CD4-positive, alpha-beta T cell treated with Interleukin-12 subunit alpha and Interleukin-12 subunit beta, for 1 hour (primary cell): ENCODE data around the gene PPP1R15A.
"Not testable (repeated sequence)": the region's sequence is repeated elsewhere in the genome, so short reads cannot be mapped to it uniquely, and the experiment has no call there.

Source experiments
- DNase-seq: peaks from one replicate; pipeline ENCODE4 v3.0.0-alpha.2; 2020

PPP1R15A gene

DNA sequence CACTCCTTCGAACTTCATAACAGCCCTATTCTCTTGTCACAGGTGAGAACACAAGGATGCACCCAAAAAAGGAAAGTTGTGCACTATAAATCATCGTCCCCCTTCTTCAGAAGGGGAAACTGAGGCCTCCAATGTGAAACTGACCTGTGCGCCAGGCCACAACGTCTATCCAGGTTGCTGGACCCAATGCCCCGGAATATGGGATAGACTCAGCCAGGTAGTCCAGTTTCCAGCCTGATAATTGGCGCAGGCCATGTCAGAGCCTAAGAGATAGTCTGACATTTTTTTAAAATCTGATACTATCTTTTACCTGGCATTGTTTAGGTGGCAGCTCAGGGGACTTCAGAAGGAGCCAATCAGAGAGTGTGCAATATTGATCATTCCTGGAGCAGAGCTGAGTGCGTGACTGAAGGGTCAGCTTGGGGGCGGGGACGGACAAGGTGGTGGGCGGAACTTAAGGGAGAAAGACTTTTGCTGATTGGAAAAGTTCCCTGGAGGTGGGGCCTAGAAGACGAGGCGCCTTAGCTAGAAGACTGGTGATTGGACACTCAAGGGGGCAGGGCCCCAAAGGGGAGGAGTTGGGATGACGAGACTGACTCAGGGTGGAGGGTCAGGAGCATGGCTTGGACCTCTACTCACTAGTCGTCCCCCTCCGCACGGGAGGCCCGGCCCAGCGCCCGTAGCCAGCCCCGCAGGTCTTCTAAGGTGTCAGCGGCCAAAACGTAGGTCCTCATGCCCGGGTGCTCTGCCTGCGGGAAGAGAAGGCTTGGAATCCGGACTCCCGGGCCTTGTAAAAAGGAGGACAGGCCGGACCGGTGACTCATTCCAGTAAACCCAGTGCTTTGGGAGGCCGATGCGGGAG is 12.3 kb upstream of the PPP1R15A start:
- DNase-seq = peak; percentile 30

DNA sequence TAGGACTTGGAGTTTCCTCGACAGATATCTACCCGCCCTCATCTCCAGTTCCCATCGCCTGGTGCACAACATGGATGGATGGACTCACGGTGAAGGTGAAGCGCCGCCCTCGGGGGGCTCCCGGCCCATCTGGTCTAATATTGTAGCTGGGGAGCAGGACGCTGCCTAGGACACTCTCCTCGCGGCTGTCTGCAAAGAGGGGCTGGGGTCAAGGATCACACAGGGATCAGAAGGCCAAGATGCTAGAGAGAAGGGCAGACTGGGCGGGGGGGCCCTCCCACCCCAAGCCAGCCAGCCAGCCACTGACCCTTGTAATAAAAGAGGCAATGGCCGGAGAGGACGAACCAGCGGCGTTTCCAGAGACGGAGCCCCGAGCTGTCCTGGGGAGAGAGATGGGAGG is 10.9 kb upstream of the PPP1R15A start:
- no peak for DNase-seq

DNA sequence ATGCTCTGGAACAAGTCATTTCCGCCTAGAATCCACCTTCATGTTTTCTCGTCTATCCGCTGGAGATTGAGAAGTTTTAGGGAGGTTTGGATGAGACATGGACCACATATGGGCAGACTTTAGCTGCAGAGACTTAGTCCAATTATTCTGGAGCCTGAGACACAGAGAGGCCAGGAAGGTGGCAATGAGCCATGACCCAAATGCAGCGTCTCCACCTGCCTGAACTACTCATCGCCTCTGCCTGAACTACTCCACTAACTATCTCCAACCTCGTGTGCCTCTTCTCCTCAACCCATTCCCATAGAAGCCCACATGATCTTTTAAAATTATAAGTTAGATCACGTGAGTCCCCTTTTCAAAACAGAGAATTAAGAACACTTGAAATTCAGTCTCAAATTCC is 9.4 kb upstream of the PPP1R15A start:
- no peak for DNase-seq

DNA sequence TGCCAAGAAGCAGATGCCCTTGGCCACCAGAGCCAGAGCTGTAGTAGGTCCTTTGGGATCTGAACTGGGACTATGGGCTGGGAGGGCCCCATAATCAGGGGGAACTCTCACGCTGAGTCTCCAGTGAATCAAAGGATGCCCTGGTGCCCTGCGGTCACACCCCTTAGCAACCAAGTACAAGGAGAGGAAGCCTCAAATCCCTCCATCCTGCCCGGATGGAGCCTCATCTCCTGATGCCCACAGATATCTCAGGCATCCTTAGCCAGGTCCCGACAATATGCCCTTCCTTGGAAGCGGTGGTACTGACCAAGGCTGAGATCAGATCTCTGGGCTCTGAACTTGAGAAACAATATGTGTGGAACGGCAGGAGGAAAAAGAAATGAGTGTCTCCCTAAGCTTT is 5.5 kb upstream of the PPP1R15A start:
- no peak for DNase-seq

DNA sequence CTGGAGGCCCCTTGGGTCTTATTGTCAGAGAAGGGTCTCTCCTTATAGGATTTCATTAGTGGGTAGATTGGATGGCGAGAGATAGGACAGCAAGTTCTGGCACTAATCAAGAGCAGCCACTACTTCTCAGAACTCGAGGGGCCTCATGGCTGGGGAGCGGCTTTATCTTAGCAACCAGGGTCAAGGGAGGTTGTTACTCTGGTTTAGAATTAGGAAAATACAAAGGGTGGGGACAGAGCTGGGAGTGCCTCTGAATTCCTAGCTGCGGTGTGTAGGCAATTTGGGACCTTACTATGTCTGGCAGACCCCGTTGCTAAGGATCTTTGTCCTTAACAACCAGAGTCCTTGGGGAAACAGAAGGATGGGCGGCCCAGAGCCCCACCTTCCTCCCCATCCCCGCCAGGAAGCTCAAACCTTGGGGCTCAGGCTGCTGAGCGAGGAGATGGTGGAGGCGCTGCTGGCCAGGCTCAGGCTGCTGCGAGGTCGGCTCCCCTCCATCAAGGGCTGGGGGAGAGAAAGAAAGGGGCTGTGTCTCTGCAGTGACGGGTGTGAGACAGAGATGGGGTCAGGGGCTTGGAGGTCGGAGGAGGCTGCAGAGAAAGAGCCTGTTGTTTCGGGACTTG is 5.0 kb upstream of the PPP1R15A start:
- DNase-seq = no peak

DNA sequence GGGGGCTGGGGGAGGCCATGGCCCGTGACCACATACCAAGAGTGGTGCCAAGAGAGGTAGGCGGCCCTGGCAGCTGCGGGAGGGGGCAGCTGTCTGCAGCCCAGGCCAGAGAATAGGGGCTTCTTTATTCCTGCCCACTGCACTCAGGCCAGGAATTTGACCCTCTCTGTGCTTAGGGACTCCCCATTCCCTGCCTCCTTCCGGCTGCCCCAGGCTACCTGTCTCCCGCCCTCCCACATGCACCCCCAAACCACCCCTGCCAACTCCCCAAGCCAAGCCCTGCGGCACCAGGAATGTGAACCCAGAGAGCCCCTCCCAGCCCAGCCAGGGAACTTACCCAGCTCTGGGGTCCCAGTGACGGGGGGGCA is 4.5 kb upstream of the PPP1R15A start:
- no peak for DNase-seq

DNA sequence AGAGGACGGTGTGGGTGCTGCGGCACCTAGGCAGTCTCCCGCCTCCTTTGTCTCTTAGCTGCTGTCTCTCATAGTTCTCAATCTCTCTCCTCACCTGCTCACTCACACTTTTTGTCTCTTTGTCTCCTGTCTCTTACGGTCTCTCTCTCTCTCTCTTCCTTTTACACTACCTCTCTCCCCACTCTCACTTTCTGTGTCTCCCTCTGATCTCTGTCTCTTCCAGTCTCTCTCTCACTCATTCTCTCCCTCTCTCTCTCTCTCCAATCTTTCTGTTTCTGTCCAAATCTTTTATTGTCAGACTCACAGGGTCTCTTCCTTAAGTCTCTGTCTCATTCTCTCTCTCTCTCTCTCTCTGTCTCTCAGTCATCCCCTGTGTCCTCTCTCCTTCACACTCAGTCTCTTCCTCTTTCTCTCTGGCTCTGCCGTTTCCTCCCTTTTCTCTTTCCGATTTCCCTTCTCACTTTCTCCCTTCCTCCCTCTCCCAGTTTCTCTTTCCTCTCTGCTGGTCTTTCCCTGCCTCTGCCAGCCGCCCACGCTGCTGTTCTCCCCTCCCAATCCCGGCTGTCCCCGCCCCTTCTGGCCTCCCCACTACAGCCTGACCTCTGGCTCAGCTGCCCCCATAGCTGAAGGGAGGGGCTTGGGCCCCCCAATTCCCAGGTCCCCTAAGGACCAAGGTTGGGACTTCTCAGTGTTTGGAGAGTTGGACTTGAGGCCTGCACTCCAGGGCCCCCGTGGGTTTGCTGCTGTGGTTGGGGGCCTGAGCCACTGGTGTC is 3.9 kb upstream of the PPP1R15A start, which contains the start of gene PLEKHA4:
Gene PLEKHA4, minus strand, starts transcription at position 504 of the 773 bp plus-strand sequence. CDS start 997 bp downstream, outside the sequence.
- no peak for DNase-seq

DNA sequence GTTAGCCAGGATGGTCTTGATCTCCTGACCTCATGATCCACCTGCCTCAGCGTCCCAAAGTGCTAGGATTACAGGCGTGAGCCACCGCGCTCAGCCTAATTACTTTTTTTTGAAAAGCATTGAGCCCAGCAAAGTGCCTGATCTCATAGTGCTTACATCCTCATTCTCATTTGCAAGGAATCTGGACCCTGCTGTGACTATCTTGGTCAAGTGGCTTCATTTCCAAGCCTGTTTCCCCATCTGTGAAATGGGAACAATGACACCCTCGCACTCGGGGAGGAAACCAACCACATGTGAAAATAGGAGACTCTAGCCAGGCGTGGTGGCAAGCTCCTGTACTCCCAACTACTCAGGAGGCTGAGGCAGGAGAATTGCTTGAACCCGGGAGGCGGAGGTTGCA is 2.2 kb upstream of the PPP1R15A start:
- DNase-seq = no peak

DNA sequence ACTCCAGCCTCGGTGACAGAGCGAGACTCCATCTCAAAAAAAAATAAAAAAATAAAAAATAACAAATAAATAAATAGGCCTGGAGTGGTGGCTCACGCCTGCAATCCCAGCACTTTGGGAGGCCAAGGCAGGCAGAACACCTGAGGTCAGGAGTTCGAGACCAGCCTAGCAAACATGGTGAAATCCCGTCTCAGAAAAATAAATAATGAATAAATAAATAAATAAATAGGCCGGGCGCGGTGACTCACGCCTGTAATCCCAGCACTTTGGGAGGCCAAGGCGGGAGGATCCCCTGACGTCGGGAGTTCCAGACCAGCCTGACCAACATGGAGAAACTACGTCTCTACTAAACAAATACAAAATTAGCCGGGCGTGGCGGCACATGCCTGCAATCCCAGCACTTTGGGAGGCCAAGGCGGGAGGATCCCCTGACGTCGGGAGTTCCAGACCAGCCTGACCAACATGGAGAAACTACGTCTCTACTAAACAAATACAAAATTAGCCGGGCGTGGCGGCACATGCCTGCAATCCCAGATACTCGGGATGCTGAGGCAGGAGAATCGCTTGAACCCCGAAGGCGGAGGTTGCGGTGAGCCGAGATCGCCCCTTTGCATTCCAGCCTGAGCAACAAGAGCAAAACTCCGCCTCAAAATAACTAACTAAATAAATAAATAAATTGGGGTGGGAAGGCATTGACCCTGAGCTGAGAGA is 595 bp upstream of the PPP1R15A start:
- DNase-seq = not testable (repeated sequence)

DNA sequence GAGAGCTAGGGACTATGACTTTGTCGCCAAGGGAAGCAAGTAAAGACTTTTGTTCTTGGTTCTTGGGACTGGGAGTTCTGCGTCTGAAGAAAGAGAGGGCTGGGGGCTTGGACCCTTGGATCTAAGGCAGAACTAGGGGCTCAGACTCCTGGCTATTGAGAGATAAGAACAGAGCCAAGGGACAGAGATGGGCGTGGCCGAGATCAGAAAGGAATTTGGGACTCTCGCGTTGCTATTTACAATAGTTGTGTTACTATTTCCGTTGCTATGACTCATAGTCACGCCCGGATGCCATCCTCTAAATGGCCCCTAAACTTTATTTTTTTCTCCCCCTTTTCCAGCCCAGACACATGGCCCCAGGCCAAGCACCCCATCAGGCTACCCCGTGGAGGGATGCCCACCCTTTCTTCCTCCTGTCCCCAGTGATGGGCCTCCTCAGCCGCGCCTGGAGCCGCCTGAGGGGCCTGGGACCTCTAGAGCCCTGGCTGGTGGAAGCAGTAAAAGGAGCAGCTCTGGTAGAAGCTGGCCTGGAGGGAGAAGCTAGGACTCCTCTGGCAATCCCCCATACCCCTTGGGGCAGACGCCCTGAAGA is 759 bp downstream of the PPP1R15A start:
- peak; percentile 88 for DNase-seq

DNA sequence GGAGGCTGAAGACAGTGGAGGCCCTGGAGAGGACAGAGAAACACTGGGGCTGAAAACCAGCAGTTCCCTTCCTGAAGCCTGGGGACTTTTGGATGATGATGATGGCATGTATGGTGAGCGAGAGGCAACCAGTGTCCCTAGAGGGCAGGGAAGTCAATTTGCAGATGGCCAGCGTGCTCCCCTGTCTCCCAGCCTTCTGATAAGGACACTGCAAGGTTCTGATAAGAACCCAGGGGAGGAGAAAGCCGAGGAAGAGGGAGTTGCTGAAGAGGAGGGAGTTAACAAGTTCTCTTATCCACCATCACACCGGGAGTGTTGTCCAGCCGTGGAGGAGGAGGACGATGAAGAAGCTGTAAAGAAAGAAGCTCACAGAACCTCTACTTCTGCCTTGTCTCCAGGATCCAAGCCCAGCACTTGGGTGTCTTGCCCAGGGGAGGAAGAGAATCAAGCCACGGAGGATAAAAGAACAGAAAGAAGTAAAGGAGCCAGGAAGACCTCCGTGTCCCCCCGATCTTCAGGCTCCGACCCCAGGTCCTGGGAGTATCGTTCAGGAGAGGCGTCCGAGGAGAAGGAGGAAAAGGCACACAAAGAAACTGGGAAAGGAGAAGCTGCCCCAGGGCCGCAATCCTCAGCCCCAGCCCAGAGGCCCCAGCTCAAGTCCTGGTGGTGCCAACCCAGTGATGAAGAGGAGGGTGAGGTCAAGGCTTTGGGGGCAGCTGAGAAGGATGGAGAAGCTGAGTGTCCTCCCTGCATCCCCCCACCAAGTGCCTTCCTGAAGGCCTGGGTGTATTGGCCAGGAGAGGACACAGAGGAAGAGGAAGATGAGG is 1.5 kb downstream of the PPP1R15A start:
- DNase-seq = peak; percentile 36

DNA sequence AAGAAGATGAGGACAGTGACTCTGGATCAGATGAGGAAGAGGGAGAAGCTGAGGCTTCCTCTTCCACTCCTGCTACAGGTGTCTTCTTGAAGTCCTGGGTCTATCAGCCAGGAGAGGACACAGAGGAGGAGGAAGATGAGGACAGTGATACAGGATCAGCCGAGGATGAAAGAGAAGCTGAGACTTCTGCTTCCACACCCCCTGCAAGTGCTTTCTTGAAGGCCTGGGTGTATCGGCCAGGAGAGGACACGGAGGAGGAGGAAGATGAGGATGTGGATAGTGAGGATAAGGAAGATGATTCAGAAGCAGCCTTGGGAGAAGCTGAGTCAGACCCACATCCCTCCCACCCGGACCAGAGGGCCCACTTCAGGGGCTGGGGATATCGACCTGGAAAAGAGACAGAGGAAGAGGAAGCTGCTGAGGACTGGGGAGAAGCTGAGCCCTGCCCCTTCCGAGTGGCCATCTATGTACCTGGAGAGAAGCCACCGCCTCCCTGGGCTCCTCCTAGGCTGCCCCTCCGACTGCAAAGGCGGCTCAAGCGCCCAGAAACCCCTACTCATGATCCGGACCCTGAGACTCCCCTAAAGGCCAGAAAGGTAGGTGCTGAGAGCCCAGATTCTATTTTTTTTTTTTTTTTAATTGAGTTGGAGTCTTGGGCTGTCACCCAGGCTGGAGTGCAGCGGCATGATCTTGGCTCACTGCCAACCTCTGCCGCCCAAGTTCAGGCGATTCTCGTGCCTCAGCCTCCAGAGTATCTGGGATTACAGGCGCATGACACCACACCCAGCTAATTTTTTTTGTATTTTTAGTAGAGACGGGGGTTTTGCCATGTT is 2.3 kb downstream of the PPP1R15A start:
- peak; percentile 36 for DNase-seq

DNA sequence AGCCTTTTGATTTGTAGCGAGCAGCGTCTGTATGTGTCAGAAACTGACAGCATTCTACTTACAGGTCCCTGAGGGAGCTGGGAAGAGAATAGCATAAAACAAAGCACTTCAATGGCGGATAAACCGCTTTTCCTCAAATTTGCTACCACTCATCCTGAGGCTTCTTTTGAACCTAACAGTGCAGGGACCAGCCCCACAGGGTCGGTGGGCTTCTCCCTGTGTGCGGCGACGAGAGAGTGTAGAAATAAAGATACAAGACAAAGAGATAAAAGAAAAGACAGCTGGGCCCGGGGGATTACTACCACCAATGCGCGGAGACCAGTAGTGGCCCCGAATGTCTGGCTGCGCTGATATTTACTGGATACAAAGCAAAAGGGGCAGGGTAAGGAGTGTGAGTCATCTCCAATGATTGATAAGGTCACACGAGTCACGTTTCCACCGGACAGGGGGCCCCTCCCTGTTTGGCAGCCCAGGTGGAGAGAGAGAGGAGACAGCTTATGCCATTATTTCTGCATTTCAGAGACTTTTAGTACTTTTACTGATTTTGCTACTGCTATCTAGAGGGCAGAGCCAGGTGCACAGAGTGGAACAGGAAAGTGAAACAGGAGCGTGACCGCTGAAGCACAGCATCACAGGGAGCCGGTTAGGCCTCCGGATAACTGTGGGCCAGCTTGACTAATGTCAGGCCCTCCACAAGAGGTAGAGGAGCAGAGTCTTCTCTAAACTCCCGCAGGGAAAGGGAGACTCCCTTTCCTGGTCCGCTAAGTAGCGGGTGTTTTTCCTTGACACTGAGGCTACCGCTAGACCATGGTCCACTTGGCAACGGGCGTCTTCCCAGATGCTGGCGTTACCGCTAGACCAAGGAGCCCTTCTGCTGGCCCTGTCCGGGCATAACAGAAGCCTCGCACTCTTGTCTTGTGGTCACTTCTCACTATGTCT is 4.1 kb downstream of the PPP1R15A start:
- peak; percentile 55 for DNase-seq

DNA sequence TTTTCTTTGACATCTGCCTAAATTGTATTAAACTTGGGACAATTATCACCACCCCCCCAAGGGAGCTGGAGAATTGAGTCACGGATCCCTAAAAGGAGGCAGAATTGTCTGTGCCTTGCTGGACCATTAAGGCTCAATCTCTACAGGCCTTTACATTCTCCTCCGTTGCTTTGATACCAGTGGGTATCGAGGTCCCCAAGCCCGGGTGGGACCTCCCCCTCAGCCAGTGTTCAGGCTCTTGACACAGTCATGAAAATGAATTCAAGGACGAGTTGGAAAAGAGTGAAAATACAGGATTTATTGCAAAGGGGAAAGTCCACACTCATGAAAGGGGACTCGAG is 5.6 kb downstream of the PPP1R15A start:
- DNase-seq = peak; percentile 44

DNA sequence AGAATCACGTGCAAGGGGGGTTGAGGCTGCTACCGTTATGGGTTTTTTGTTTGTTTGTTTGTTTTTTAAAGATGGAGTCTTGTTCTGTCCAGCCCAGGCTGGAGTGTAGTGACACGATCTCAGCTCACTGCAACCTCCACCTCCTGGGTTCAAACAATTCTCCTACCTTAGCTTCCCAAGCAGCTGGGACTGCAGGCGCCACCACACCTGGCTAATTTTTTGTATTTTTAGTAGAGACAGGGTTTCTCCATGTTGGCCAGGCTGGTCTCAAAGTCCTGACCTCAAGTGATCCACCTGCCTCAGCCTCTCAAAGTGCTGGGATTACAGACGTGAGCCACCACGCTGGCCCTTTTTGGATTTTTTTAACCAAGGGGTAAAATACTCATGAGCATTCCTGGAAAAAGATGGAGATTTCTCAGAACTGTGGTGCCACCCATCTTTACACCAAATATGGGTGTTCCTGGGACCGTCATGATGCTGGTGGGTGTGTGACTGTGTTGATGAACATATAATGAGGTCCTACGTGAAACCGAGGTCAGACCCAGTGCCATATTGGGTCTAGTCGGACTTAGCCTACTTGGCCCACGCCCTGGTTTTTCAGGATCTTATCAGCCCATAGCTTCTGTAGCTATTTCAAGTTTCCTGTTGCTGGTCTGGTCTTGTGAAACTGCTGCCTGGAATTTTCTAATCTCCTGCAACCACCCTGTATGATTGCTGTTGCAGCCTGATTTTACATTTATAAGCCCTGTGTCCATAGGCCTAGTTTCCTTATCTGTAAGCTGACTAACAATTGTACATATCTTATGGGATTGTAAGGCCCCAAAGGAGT is 6.2 kb downstream of the PPP1R15A start:
- peak; percentile 50 for DNase-seq

DNA sequence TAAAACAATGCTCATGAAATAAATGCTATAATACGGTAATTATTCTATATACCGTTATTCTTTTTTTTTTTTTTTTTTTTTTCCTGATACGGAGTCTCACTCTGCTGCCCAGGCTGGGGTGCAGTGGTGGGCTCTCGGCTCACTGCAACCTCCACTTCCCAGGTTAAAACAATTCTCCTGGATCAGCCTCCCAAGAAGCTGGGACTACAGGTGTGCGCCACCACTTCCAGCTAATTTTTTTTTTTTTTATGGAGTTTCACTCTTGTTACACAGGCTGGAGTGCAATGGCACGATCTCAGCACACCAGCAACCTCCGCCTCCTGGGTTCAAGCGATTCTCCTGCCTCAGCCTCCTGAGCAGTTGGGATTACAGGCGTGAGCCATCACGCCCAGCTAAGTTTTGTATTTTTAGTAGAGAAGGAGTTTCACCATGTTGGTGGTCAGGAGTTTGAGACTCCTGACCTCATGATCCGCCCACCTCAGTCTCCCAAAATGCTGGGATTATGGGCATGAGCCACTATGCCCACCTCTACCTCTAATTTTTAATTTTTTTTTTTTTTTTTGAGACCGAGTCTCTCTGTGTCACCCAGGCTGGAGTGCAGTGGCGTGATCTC is 6.9 kb downstream of the PPP1R15A start:
- DNase-seq = peak; percentile 26

DNA sequence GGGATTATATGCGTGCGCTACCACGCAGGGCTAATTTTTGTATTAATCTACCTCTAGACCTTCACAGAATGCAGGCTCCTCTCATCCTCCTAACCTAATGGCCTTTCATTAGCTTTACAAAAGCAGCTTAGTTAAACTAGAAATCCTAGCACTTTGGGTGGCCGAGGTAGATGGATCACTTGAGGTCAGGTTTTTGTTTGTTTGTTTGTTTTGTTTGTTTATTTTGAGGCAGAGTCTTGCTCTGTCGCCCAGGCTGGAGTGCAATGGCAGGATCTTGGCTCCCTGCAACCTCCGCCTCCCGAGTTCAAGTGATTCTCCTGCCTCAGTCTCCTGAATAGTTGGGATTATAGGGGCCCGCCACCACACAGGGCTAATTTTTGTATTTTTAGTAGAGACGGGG is 7.5 kb downstream of the PPP1R15A start:
- DNase-seq = peak; percentile 24
